Testis (tissue), 2 donors: Measurements from ENCODE around the gene ALOXE3.

Experiments used
- CTCF ChIP-seq, 3 experiments: fragments of 450-650 bp in 2 of 3; fragments of 200-600 bp in 1 of 3; sonication (generic) in 1 of 3; IDR thresholded peaks; one replicate each; pipeline ENCODE4 v1.5.1; 2016 to 2019; ENCODE audit warnings: antibody characterized with exemption in 3 of 3, mild to moderate bottlenecking in 2 of 3, moderate library complexity in 1 of 3
- POLR2A ChIP-seq: fragments of 450-650 bp; IDR thresholded peaks from one replicate; pipeline ENCODE4 v1.6.1; 2017; ENCODE audit warnings: antibody characterized with exemption, mild to moderate bottlenecking, moderate library complexity

- TF ChIP-seq CTCF (IDR thresholded peaks at IDR 0.05) (no peak), POLR2A (no peak)
These were observed 50.5 kb downstream of the ALOXE3 start for GRCh38 chr17:8067806-8068205.
